HCT116 (cell line): ENCODE results near the gene ERGIC1. TPM values are rescaled to one million over a fixed set of nuclear protein-coding genes. Genes with fewer than 3 reads are reported as not detected.

Experiments
- ATAC-seq: fragments of 200-7000 bp; cut with Tn5 transposase; 2 replicates; pipeline ENCODE4 v1.9.1; 2020; ENCODE audit warnings: mild to moderate bottlenecking, moderate library complexity
- BruUV-seq: library from RNA; stranded (reverse); fragments of 400-500 nt; replicated peaks from 2 replicates; lab custom pipeline; 2021; lab: Mats Ljungman, UMichigan
- CTCF ChIA-PET: fragments of 300-600 bp; sonication (Branson Sonifier 250); formaldehyde crosslinking; loops from one replicate; lab custom pipeline; 2021; ENCODE audit warnings: antibody characterized with exemption; lab: Charles Lee
- POLR2A ChIA-PET: fragments of 300-600, 350-600 bp; sonication (Branson Sonifier 250); formaldehyde crosslinking; loops from one replicate; lab custom pipeline; 2021; ENCODE audit warnings: antibody characterized with exemption; lab: Charles Lee
- RAD21 ChIA-PET, 2 experiments: fragments of 300-600 bp; sonication (Branson Sonifier 250); formaldehyde crosslinking; loops; one replicate each; lab custom pipeline; 2023; ENCODE audit warnings: low total read pairs in 2 of 2; ENCODE audit not compliant: uncharacterized antibody in 2 of 2, unreplicated experiment in 2 of 2, low non-redundant PET in 1 of 2; lab: Charles Lee
- DNase-seq: peaks from one replicate; pipeline ENCODE4 v3.0.0-alpha.2; 2010; ENCODE audit warnings: low read depth, low spot score
- H2AFZ ChIP-seq: fragments of 200-600 bp; shearing (Covaris generic), sonication (generic); 2 replicates; pipeline ENCODE4 v1.6.1; 2017; ENCODE audit warnings: low read depth, mixed run types, mixed read lengths, antibody characterized with exemption, low read length; ENCODE audit not compliant: poor library complexity, severe bottlenecking
- H3K27ac ChIP-seq: 2 replicates; pipeline ENCODE4 v1.5.1; 2012; ENCODE audit warnings: low read depth, low read length
- H3K27me3 ChIP-seq: fragments of 200-600 bp; sonication (generic); 2 replicates; pipeline ENCODE4 v1.6.1; 2016; ENCODE audit warnings: mixed run types, low read length, mixed read lengths; ENCODE audit not compliant: insufficient read depth
- H3K36me3 ChIP-seq, 2 experiments: fragments of 200-500 bp in 1 of 2; fragments of 200-600 bp in 1 of 2; sonication (Bioruptor generic) in 1 of 2; sonication (generic) in 1 of 2; 2 replicates each; pipeline versions ENCODE4 v1.5.1 to v1.6.1; 2014 to 2016; ENCODE audit warnings: low read length in 2 of 2, inconsistent platforms in 1 of 2, mixed read lengths in 1 of 2, mixed run types in 1 of 2; ENCODE audit not compliant: insufficient read depth in 2 of 2, control insufficient read depth in 1 of 2
- H3K4me1 ChIP-seq, 2 experiments: fragments of 200-600 bp in 1 of 2; sonication (generic) in 1 of 2; 2 replicates each; pipeline versions ENCODE4 v1.5.1 to v1.6.1; 2012 to 2017; ENCODE audit warnings: low read length in 2 of 2, inconsistent platforms in 1 of 2, mild to moderate bottlenecking in 1 of 2, mixed read lengths in 1 of 2, mixed run types in 1 of 2, moderate library complexity in 1 of 2; ENCODE audit not compliant: insufficient read depth in 2 of 2, control insufficient read depth in 1 of 2
- H3K4me2 ChIP-seq: fragments of 200-600 bp; sonication (generic); 2 replicates; pipeline ENCODE4 v1.6.1; 2017; ENCODE audit warnings: mixed run types, low read length, mixed read lengths
- H3K4me3 ChIP-seq, 2 experiments: fragments of 200-600 bp in 1 of 2; sonication (generic) in 1 of 2; replicated peaks in 1 of 2; 2 replicates each; pipeline ENCODE4 v1.5.1; 2011 to 2016; ENCODE audit warnings: low read length in 2 of 2, control low read depth in 1 of 2, low read depth in 1 of 2, mild to moderate bottlenecking in 1 of 2, mixed read lengths in 1 of 2, mixed run types in 1 of 2
- H3K79me2 ChIP-seq: fragments of 200-600 bp; sonication (generic); 2 replicates; pipeline ENCODE4 v1.6.1; 2017; ENCODE audit warnings: mild to moderate bottlenecking, mixed run types, low read length, moderate library complexity, mixed read lengths; ENCODE audit not compliant: insufficient read depth
- H3K9ac ChIP-seq: fragments of 200-600 bp; sonication (generic); 2 replicates; pipeline ENCODE4 v1.6.1; 2016; ENCODE audit warnings: low read length, mixed read lengths
- H3K9me2 ChIP-seq: fragments of 200-600 bp; sonication (generic), shearing (Covaris generic); 2 replicates; pipeline ENCODE4 v1.6.1; 2017; ENCODE audit warnings: mixed run types, mild to moderate bottlenecking, moderate library complexity; ENCODE audit not compliant: insufficient read depth
- H3K9me3 ChIP-seq, 2 experiments: fragments of 200-500 bp in 1 of 2; fragments of 200-600 bp in 1 of 2; sonication (Bioruptor generic) in 1 of 2; sonication (generic) in 1 of 2; 2 replicates each; pipeline ENCODE4 v1.6.1; 2014 to 2017; ENCODE audit warnings: low read length in 2 of 2, mixed read lengths in 2 of 2, inconsistent platforms in 1 of 2, low read depth in 1 of 2, mild to moderate bottlenecking in 1 of 2, mixed run types in 1 of 2, moderate library complexity in 1 of 2; ENCODE audit not compliant: control insufficient read depth in 1 of 2, insufficient read depth in 1 of 2
- H4K20me1 ChIP-seq: fragments of 200-600 bp; sonication (generic), shearing (Covaris generic); 2 replicates; pipeline ENCODE4 v1.6.1; 2017; ENCODE audit warnings: mixed run types, mild to moderate bottlenecking, moderate library complexity; ENCODE audit not compliant: insufficient read depth
- CBX3 ChIP-seq: IDR thresholded peaks from 2 replicates; pipeline ENCODE4 v1.6.1; 2012; ENCODE audit warnings: low read depth
- CEBPB ChIP-seq: IDR thresholded peaks from 2 replicates; pipeline ENCODE4 v1.6.1; 2012; ENCODE audit warnings: low read depth
- EGR1 ChIP-seq: IDR thresholded peaks from 2 replicates; pipeline ENCODE4 v1.6.1; 2012; ENCODE audit warnings: low read depth
- ELF1 ChIP-seq: IDR thresholded peaks from 2 replicates; pipeline ENCODE4 v1.6.1; 2012; ENCODE audit warnings: low read depth, borderline replicate concordance
- EZH2 ChIP-seq: fragments of 200-600 bp; sonication (generic); IDR thresholded peaks from 2 replicates; pipeline ENCODE4 v1.6.1; 2017; ENCODE audit warnings: antibody characterized with exemption, mixed run types
- EZH2phosphoT487 ChIP-seq: fragments of 200-600 bp; IDR thresholded peaks from 2 replicates; pipeline ENCODE4 v1.6.1; 2018; ENCODE audit warnings: antibody characterized with exemption, borderline replicate concordance
- FOSL1 ChIP-seq: IDR thresholded peaks from 2 replicates; pipeline ENCODE4 v1.6.1; 2012; ENCODE audit warnings: low read depth
- JUND ChIP-seq: IDR thresholded peaks from 2 replicates; pipeline ENCODE4 v1.6.1; 2012
- POLR2AphosphoS5 ChIP-seq: IDR thresholded peaks from 2 replicates; pipeline ENCODE4 v1.6.1; 2011; ENCODE audit warnings: mild to moderate bottlenecking, low read depth, low read length, moderate library complexity
- RAD21 ChIP-seq: IDR thresholded peaks from 2 replicates; pipeline ENCODE4 v1.6.1; 2012; ENCODE audit warnings: low read depth, mild to moderate bottlenecking
- TCF7L2 ChIP-seq: IDR thresholded peaks from 2 replicates; pipeline ENCODE4 v1.7.0; 2011; ENCODE audit warnings: borderline replicate concordance, inconsistent platforms; ENCODE audit not compliant: insufficient read depth, insufficient read length; ENCODE audit errors: extremely low read depth
- YY1 ChIP-seq: IDR thresholded peaks from 2 replicates; pipeline ENCODE4 v1.6.1; 2011; ENCODE audit warnings: low read length, low read depth, moderate library complexity, mild to moderate bottlenecking; ENCODE audit not compliant: insufficient replicate concordance; ENCODE audit errors: extremely low read depth
- ZFX ChIP-seq: fragments of 450-650 bp; IDR thresholded peaks from 2 replicates; pipeline ENCODE4 v1.6.1; 2017
- ZNF274 ChIP-seq: fragments of 200-500 bp; sonication (Bioruptor generic); IDR thresholded peaks from 2 replicates; pipeline ENCODE4 v1.6.1; 2014; ENCODE audit warnings: mild to moderate bottlenecking, low read depth, low read length, inconsistent platforms
- intact Hi-C: fragments of 100-400 bp; cut with micrococcal nuclease; formaldehyde crosslinking; loops from 2 replicates; pipeline ENCODE4 v1.10.0; 2022
- total RNA-seq: library from RNA; stranded (reverse); gene quantifications from one replicate; pipeline ENCODE4 v1.2.1, GENCODE V29; 2021; ENCODE audit not compliant: unreplicated experiment
- TF ChIP-seq, protein P1 (sequence below): IDR thresholded peaks from 2 replicates; pipeline ENCODE4 v1.6.1; 2011; ENCODE audit warnings: mild to moderate bottlenecking, low read length, moderate library complexity; ENCODE audit not compliant: insufficient replicate concordance; ENCODE audit errors: extremely low read depth
- TF ChIP-seq, protein P2 (sequence below): IDR thresholded peaks from 2 replicates; pipeline ENCODE4 v1.6.1; 2012; ENCODE audit warnings: low read depth
- TF ChIP-seq, protein P3 (sequence below): IDR thresholded peaks from 2 replicates; pipeline ENCODE4 v1.6.1; 2012
- TF ChIP-seq, protein P4 (sequence below): IDR thresholded peaks from 2 replicates; pipeline ENCODE4 v1.6.1; 2012

Gene ERGIC1
- total RNA-seq, 1 experiment from 2014 or later, result 73.3 TPM

DNA sequence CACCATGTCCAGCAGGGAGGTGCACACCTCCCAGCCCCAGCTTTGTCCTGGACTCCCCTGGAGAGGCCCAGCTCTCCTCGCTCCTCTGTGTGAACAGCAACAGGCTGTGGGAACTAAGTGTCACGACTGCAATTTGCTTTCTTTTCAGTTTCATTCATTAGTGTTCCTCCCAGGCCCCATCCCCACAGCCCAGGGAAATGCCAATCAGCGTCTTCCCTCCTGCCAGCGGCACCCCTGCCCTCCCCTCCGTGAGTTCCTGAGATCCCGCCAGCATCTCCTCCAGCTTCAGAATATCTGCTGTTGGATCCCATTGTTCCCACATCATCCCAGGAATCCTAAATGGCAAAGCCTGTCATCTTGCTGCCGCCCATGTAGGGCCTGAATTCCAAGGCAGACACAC, 112.1 kb downstream of the ERGIC1 start:
- H3K9me2 ChIP-seq, result no peaks in the 10 kb centered on the region
- intact Hi-C loops, result no loop called here
- no peaks in the 10 kb centered on the region for H3K36me3 ChIP-seq
- H3K9ac ChIP-seq, result no peak overlapping the region
- peaks cover 0 to 8% of the 10 kb centered on the region in 2 experiments; a peak in 1 of 4 replicates for H3K4me1 ChIP-seq
- BruUV-seq, result no TSS peak
- RAD21 ChIA-PET, result no interaction called here
- no peaks in the 10 kb centered on the region for H4K20me1 ChIP-seq
- H3K27ac ChIP-seq, result no peak overlapping the region
- POLR2A ChIA-PET, result no interaction called here
- TF ChIP-seq EZH2phosphoT487, result no peak
- no peak for TF ChIP-seq EZH2
- TF ChIP-seq, protein P1, sequence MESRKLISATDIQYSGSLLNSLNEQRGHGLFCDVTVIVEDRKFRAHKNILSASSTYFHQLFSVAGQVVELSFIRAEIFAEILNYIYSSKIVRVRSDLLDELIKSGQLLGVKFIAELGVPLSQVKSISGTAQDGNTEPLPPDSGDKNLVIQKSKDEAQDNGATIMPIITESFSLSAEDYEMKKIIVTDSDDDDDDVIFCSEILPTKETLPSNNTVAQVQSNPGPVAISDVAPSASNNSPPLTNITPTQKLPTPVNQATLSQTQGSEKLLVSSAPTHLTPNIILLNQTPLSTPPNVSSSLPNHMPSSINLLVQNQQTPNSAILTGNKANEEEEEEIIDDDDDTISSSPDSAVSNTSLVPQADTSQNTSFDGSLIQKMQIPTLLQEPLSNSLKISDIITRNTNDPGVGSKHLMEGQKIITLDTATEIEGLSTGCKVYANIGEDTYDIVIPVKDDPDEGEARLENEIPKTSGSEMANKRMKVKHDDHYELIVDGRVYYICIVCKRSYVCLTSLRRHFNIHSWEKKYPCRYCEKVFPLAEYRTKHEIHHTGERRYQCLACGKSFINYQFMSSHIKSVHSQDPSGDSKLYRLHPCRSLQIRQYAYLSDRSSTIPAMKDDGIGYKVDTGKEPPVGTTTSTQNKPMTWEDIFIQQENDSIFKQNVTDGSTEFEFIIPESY, result no peak
- TF ChIP-seq, protein P2, sequence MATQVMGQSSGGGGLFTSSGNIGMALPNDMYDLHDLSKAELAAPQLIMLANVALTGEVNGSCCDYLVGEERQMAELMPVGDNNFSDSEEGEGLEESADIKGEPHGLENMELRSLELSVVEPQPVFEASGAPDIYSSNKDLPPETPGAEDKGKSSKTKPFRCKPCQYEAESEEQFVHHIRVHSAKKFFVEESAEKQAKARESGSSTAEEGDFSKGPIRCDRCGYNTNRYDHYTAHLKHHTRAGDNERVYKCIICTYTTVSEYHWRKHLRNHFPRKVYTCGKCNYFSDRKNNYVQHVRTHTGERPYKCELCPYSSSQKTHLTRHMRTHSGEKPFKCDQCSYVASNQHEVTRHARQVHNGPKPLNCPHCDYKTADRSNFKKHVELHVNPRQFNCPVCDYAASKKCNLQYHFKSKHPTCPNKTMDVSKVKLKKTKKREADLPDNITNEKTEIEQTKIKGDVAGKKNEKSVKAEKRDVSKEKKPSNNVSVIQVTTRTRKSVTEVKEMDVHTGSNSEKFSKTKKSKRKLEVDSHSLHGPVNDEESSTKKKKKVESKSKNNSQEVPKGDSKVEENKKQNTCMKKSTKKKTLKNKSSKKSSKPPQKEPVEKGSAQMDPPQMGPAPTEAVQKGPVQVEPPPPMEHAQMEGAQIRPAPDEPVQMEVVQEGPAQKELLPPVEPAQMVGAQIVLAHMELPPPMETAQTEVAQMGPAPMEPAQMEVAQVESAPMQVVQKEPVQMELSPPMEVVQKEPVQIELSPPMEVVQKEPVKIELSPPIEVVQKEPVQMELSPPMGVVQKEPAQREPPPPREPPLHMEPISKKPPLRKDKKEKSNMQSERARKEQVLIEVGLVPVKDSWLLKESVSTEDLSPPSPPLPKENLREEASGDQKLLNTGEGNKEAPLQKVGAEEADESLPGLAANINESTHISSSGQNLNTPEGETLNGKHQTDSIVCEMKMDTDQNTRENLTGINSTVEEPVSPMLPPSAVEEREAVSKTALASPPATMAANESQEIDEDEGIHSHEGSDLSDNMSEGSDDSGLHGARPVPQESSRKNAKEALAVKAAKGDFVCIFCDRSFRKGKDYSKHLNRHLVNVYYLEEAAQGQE, result no peak
- TF ChIP-seq TCF7L2, result no peak
- TF ChIP-seq RAD21, result no peak
- TF ChIP-seq, protein P3, sequence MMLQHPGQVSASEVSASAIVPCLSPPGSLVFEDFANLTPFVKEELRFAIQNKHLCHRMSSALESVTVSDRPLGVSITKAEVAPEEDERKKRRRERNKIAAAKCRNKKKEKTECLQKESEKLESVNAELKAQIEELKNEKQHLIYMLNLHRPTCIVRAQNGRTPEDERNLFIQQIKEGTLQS, result no peak
- TF ChIP-seq CBX3, result no peak
- no peak for TF ChIP-seq YY1
- no peak for TF ChIP-seq CEBPB
- TF ChIP-seq ELF1, result no peak
- no peak for TF ChIP-seq ZFX
- TF ChIP-seq EGR1, result no peak
- TF ChIP-seq ZNF274, result no peak
- no peak for TF ChIP-seq FOSL1
- TF ChIP-seq JUND, result no peak
- TF ChIP-seq, protein P4, sequence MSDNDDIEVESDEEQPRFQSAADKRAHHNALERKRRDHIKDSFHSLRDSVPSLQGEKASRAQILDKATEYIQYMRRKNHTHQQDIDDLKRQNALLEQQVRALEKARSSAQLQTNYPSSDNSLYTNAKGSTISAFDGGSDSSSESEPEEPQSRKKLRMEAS, result no peak
- TF ChIP-seq POLR2AphosphoS5, result no peak
- no peaks in the 10 kb centered on the region for H3K79me2 ChIP-seq
- CTCF ChIA-PET, result no interaction called here
- H2AFZ ChIP-seq, result no peak overlapping the region
- no peaks in the 10 kb centered on the region for H3K9me3 ChIP-seq
- no peaks in the 10 kb centered on the region for H3K27me3 ChIP-seq
- DNase-seq, result no peak
- H3K4me3 ChIP-seq, result no peak overlapping the region
- ATAC-seq, result no peak
- no peak overlapping the region for H3K4me2 ChIP-seq
